ENCODE results near the gene AOC1. TPM values are rescaled to one million over a fixed set of nuclear protein-coding genes. Genes with fewer than 3 reads are reported as not detected.

AOC1 gene
- total RNA-seq, 1 donor from 2014 or later: 0.64 TPM

- ATAC-seq (no peak), DNase-seq (no peak)
- no peak for TF ChIP-seq CTCF (IDR thresholded peaks at IDR 0.05)
- no peak overlapping the region for H3K27ac ChIP-seq
- H3K4me3 ChIP-seq: no peak overlapping the region
- H3K4me1 ChIP-seq: no peaks in the 10 kb centered on the region
- no peaks in the 10 kb centered on the region for H3K36me3 ChIP-seq
- intact Hi-C loops (cut with DNase I): no loop called here
- H3K27me3 ChIP-seq: peaks cover 7% of the 10 kb centered on the region
- H3K9me3 ChIP-seq: no peaks in the 10 kb centered on the region
Measured at GRCh38 chr7:150910996-150911422, 58.7 kb downstream of the AOC1 start.

Other genes starting within 250 kb of the AOC1 start
- 61.7 TPM for gene GIMAP6, start 220.1 kb upstream of the AOC1 start, total RNA-seq
- gene GIMAP2, start 166.8 kb upstream of the AOC1 start, total RNA-seq: 33.0 TPM
- 13.0 TPM for gene GIMAP1, start 135.9 kb upstream of the AOC1 start, total RNA-seq
- gene GIMAP5, start 115.1 kb upstream of the AOC1 start, total RNA-seq: 41.8 TPM
- gene TMEM176B, start 52.2 kb upstream of the AOC1 start, total RNA-seq: 68.2 TPM
- 63.7 TPM for gene TMEM176A, start 51.7 kb upstream of the AOC1 start, total RNA-seq
- 3.6 TPM for gene KCNH2, start 125.8 kb downstream of the AOC1 start, total RNA-seq
- 42.9 TPM for gene NOS3, start 138.5 kb downstream of the AOC1 start, total RNA-seq
- gene ATG9B, start 172.0 kb downstream of the AOC1 start, total RNA-seq: 0.17 TPM
- 40.6 TPM for gene ABCB8, start 175.9 kb downstream of the AOC1 start, total RNA-seq
- 2.6 TPM for gene ASIC3, start 196.0 kb downstream of the AOC1 start, total RNA-seq
- gene CDK5, start 205.4 kb downstream of the AOC1 start, total RNA-seq: 10.4 TPM
- 178 TPM for gene SLC4A2, start 207.1 kb downstream of the AOC1 start, total RNA-seq
- gene FASTK, start 228.3 kb downstream of the AOC1 start, total RNA-seq: 54.2 TPM
- 36.3 TPM for gene TMUB1, start 231.0 kb downstream of the AOC1 start, total RNA-seq
- gene AGAP3, start 234.0 kb downstream of the AOC1 start, total RNA-seq: 152 TPM

All from upper lobe of right lung (tissue), 1 donor.